Subcutaneous adipose tissue (tissue), 4 donors: ENCODE measurements around the gene WDR11. TPM values are rescaled to one million over a fixed set of nuclear protein-coding genes. Genes with fewer than 3 reads are reported as not detected.

ENCODE experiments used
- CTCF ChIP-seq: fragments of 450-650 bp; IDR thresholded peaks from one replicate; pipeline ENCODE4 v1.5.1; 2016; ENCODE audit warnings: low read depth, mild to moderate bottlenecking, control low read depth, antibody characterized with exemption, moderate library complexity
- total RNA-seq, 4 donors: library from RNA; depleted of rRNA; stranded (reverse); fragments of >200 nt; gene quantifications; one replicate each; pipeline ENCODE4 v1.1.0, GENCODE V29; 2016

The WDR11 gene
- total RNA-seq, 4 donors from 2014 or later, result 48.8 to 112 (median 69.9) TPM

GRCh38 chr10:120917521-120918250, 66.5 kb downstream of the WDR11 start:
- TF ChIP-seq CTCF, result no peak

- no peak for TF ChIP-seq CTCF
These were observed 75.4 kb downstream of the WDR11 start for GRCh38 chr10:120926611-120927010.

GRCh38 chr10:120927352-120927751, 76.2 kb downstream of the WDR11 start:
- TF ChIP-seq CTCF, result no peak

GRCh38 chr10:120929166-120929565, 78.0 kb downstream of the WDR11 start:
- no peak for TF ChIP-seq CTCF

- TF ChIP-seq CTCF, result no peak
These were observed 80.3 kb downstream of the WDR11 start for GRCh38 chr10:120931423-120931822.

- no peak for TF ChIP-seq CTCF
These were observed 80.8 kb downstream of the WDR11 start for GRCh38 chr10:120931999-120932398.

- no peak for TF ChIP-seq CTCF
These were observed 87.7 kb downstream of the WDR11 start for GRCh38 chr10:120938822-120939221.
